Mucosa of descending colon (tissue), 3 donors: ENCODE data around the gene TMOD3. TPM values are rescaled to one million over a fixed set of nuclear protein-coding genes. Genes with fewer than 3 reads are reported as not detected.

Experiments
- ATAC-seq: fragments of 200-7000 bp; cut with Tn5 transposase; one replicate; pipeline ENCODE4 v1.9.1; 2020; ENCODE audit warnings: mild to moderate bottlenecking, moderate library complexity
- DNase-seq, 3 donors: peaks; one replicate each; pipeline ENCODE4 v3.0.0-alpha.2; 2020
- H3K36me3 ChIP-seq: fragments of 200-600 bp; one replicate; pipeline ENCODE4 v1.8.0; 2021; ENCODE audit warnings: low read depth, mild to moderate bottlenecking
- H3K4me1 ChIP-seq: fragments of 200-600 bp; one replicate; pipeline ENCODE4 v1.8.0; 2021; ENCODE audit warnings: low read depth, mild to moderate bottlenecking
- H3K4me3 ChIP-seq: fragments of 200-600 bp; one replicate; pipeline ENCODE4 v1.8.0; 2021; ENCODE audit warnings: mild to moderate bottlenecking
- H3K9me3 ChIP-seq: fragments of 200-600 bp; one replicate; pipeline ENCODE4 v1.8.0; 2021; ENCODE audit warnings: mild to moderate bottlenecking
- CTCF ChIP-seq: fragments of 200-600 bp; IDR thresholded peaks from one replicate; pipeline ENCODE4 v1.8.0; 2022; ENCODE audit warnings: antibody characterized with exemption, mild to moderate bottlenecking
- intact Hi-C, 2 donors: fragments of 100-400 bp; cut with DNase I in 1 of 2; cut with micrococcal nuclease in 1 of 2; formaldehyde crosslinking; loops; one replicate each; pipeline versions ENCODE4 v1.11.0 to v1.11.1; 2022; cut with DNase I, micrococcal nuclease
- total RNA-seq, 3 donors: library from RNA; stranded (reverse); fragmentation: NEBNext Ultra II Directional in 2 of 3; extraction: Animal tissue kit (Norgen Biotek cat#: 25700) in 2 of 3; gene quantifications; one replicate each; pipeline versions ENCODE4 v1.2.1 to v1.2.4, GENCODE V29; 2021 to 2023
- donor health status: DM: no; HTN: no; CAD: no; lungs with moderate emphysema.
- donor health status: DM: no; HTN: no; CAD: no.
- donor health status: DM: no; HTN: yes; CAD: no.

The TMOD3 gene
- total RNA-seq, 3 donors from 2014 or later = 43.8 to 65.2 (median 63.7) TPM

GRCh38 chr15:51793521-51794305, 35.7 kb upstream of the TMOD3 start:
- intact Hi-C loops = no loop called here
- H3K9me3 ChIP-seq = no peaks in the 10 kb centered on the region
- no peaks in the 10 kb centered on the region for H3K36me3 ChIP-seq
- no peak for TF ChIP-seq CTCF
- DNase-seq = peak in 1 of 3 donors; percentile 25
- no peaks in the 10 kb centered on the region for H3K4me1 ChIP-seq
- ATAC-seq = no peak
- H3K4me3 ChIP-seq = no peak overlapping the region

- DNase-seq (no peak), ATAC-seq (no peak)
- intact Hi-C loops = no loop called here
- H3K9me3 ChIP-seq = no peaks in the 10 kb centered on the region
- no peaks in the 10 kb centered on the region for H3K36me3 ChIP-seq
- H3K4me3 ChIP-seq = no peak overlapping the region
- no peaks in the 10 kb centered on the region for H3K4me1 ChIP-seq
- TF ChIP-seq CTCF = no peak
These were observed 32.5 kb upstream of the TMOD3 start for GRCh38 chr15:51796847-51797401.

- no peak overlapping the region for H3K4me3 ChIP-seq
- no peak for ATAC-seq
- no peak for DNase-seq
- no peaks in the 10 kb centered on the region for H3K36me3 ChIP-seq
- H3K9me3 ChIP-seq = no peaks in the 10 kb centered on the region
- intact Hi-C loops = no loop called here
- no peak for TF ChIP-seq CTCF
- no peaks in the 10 kb centered on the region for H3K4me1 ChIP-seq
These were observed 31.2 kb upstream of the TMOD3 start for GRCh38 chr15:51798281-51798680.

- Histone ChIP-seq H3K9me3 (no peaks in the 10 kb centered on the region), H3K36me3 (no peaks in the 10 kb centered on the region), H3K4me1 (no peaks in the 10 kb centered on the region), H3K4me3 (no peak overlapping the region)
- DNase-seq (no peak), ATAC-seq (no peak)
- intact Hi-C loops = no loop called here
- TF ChIP-seq CTCF = no peak
These were observed 29.9 kb upstream of the TMOD3 start for GRCh38 chr15:51799282-51800252.

- ATAC-seq = peak; percentile 60
These were observed 28.0 kb upstream of the TMOD3 start for GRCh38 chr15:51801391-51801835.

More at GRCh38 chr15:51801391-51801835, 28.0 kb upstream of the TMOD3 start:
- no peaks in the 10 kb centered on the region for H3K9me3 ChIP-seq
- TF ChIP-seq CTCF = no peak
- peak in 1 of 3 donors; percentile 27 for DNase-seq
- intact Hi-C loops = no loop called here
- no peaks in the 10 kb centered on the region for H3K36me3 ChIP-seq
- H3K4me1 ChIP-seq = no peaks in the 10 kb centered on the region
- H3K4me3 ChIP-seq = no peak overlapping the region
